Stimulated activated CD8-positive, alpha-beta memory T cell treated with anti-CD3 and anti-CD28 coated beads, Interleukin-4, amount 100 ng/mL, for 1 hour (primary cell): Measurements from ENCODE around the gene AGPAT1.

Experiments used
- DNase-seq, 2 donors: peaks; one replicate each; pipeline ENCODE4 v3.0.0-alpha.2; 2020; ENCODE audit warnings: low read depth in 2 of 2, low spot score in 1 of 2

The AGPAT1 gene

DNA sequence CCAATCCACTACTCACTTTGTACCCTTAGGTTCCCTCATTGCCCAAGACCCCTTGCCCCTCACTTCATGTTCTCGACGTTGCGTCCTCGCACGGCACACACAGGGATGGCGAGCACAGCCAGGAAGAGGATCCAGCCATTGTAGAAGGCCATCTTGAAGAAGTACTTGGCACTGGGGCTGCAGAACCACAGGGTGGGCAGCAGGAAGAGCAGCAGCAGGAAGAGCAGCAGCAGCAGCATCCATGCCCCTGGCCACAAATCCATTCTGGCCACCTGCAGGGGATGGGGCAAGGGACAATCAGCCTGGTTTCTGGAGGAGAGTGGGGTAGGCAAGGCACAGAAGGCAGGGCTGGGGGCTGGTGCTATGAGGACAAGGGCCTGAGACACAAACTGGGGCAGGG is 4.7 kb downstream of the AGPAT1 start:
- DNase-seq = no peak

DNA sequence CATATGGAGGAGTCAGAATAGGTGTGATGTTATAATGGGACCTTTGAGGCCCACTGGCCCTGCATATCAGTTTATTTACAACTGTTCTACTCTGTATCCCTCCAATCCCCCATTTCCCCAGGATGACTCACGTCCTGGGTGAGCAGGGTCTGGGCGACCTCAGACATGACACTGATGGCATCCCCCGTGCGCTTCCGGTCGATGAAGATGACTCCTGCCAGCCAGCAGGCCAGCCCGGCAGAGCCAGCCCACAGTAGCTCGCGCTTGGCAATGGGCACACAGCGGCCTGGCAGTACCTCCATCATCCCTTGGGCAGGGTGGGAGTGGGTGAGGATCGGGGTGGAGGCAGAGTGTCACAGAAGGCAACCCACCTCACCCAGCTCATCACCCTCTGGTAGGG is 5.6 kb downstream of the AGPAT1 start:
- no peak for DNase-seq

DNA sequence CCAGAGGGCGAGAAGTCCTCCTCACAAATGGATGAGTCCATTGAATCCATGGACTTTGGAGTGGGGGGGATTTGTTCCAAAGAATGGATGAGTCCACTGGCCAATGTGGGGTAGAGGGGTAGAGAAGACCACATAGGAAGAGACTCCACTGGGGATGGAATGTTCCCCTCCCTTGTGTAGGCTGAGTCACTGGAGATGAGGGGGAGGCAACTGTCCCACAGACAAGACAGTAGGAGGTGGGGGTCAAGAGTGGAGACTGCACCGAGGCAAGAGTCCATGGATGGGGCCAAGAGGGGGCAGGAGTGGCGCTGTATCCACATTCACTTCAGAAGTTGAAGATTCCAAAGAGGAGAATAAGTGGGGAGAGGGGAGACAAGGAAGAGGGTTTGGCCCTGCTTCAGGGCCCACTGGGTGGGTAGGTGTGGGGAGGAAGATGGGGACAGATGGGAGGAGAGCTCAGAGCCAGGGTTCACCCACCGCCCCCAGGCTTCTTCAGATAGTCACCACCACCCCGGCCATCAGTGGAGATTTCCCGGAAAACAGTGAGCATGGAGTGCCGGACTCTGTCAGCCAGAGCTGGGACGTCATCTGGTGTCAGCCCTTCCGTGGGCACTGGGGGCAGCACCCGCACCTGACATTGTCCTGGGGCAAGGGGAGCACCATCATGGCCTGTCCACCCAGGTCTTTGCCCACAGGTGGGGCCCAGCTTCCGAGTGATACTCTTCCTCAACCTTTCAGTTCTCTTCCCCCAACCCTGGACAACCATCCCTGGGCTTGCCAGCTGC is 6.9 kb downstream of the AGPAT1 start:
- no peak for DNase-seq

DNA sequence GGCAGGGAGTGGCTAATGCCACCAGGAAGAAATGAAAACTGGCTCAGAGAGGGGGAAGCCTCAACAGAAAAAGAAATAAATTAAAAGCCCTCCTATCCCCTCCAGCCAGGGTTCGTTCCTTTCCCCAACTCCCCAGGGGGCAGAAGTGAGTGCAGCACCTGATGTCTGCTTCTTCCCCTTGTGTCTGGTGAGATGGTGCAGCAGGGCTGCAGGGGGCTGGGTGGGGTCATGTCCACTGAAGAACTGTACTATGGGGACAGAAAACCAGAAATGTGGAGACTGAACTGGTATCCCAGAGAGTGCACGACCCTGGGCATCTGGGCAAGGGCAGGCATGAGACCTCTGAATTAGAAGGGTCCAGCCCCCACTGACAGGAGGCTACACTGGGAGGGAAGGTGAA is 7.5 kb downstream of the AGPAT1 start:
- DNase-seq = no peak

GRCh38 chr6:32167761-32168262 is 8.1 kb downstream of the AGPAT1 start:
- DNase-seq = no peak

- DNase-seq = no peak
These were observed 8.6 kb downstream of the AGPAT1 start for GRCh38 chr6:32167154-32167760.

DNA sequence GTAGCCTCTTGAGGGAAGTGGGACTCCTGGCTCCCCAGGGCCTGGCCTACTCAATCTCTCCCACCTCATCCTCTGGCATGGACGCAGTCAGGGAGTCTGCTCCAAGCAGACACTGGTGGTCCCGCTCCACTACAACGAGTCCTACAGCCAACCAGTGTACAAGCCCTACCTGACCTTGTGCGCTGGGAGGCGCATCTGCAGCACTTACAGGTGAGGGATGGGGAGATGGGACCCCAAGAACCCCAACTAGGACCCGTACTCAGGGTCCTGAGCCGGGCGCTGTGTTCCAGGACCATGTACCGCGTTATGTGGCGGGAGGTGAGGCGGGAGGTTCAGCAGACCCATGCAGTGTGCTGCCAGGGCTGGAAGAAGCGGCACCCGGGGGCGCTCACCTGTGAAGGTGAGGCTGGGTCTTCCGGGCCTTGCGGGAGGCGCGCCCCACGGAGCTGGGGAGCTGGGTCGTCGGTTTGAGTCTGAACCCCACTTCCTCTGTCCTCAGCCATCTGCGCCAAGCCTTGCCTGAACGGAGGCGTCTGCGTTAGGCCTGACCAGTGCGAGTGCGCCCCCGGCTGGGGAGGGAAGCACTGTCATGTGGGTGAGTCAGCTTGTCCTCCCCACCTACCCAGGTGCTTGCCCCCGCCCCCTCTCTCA is 9.3 kb downstream of the AGPAT1 start:
- no peak for DNase-seq

GRCh38 chr6:32164295-32164694 is 11.6 kb downstream of the AGPAT1 start, which contains the start of gene EGFL8:
Gene EGFL8, plus strand, starts transcription at chr6:32164595. Its CDS starts 1,571 bp downstream, at chr6:32166166.
- DNase-seq = no peak

- DNase-seq = no peak
These were observed 12.2 kb downstream of the AGPAT1 start for GRCh38 chr6:32163559-32164258.

DNA sequence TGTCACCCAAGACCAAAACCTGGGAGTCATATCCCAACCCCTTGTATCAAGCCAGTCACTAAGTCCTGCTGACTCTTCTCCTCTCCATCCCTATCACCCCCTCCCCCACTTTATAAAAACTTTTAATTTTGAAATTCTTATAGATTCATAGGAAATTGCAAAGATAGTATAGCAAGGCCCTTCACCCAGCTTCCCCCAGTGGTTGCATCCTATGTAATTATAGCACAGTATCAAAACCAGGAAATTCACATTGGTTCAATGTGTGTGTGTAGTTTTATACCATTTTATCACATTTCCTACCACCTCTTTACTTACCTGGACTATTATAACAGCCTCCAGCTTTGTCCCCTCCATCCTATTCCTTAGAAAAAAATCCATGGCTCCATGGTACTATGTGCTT is 17.8 kb downstream of the AGPAT1 start:
- no peak for DNase-seq

GRCh38 chr6:32156891-32157290 is 19.0 kb downstream of the AGPAT1 start:
- DNase-seq = no peak

GRCh38 chr6:32154514-32155161 is 21.2 kb downstream of the AGPAT1 start:
- peak in 1 of 2 donors; percentile 48 for DNase-seq

DNA sequence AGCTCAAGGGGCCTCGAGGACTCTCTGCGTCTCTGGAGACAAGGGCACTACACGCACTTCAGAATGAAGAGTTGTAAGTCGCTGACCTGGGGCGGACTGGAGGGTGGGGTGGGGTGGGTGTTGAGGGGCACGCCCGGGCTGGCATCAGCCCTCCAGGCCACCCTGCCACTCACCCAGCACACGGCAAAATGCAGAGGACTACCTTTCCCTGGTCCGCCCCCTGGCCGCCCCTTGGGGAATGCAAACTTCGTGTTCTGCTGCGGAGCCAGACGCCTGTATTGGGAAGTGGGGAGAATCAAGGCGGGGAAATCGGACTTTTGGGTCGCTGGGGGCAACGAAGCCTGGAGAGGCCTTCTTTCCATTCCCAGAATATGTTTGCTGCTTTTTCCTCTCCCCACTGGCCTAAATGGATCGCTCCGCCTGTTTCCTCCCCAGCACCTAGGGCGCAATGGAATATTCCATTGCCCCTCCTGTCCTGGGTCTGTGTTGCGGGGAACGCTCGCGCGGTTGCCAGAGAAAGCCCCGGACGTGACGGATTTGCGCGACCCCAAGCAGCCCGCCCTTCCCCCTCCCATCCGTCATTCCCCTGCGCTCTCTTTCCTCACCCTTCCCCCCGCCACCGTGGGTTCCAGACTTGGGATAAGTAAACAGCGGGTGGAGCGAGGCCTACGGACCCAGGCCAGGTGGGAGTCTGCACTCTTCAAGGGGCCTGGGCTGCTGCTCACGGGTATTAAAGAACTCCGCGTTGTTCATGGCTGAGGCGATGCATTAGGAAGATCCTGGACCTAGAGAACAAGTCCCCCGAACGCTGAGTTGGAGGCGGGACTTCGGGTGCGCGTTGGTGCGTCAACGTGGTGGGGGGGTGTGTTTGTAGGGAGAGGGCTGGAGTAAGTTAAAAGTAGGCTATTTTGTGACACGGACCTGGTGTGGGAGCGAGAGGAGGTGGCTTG is 22.0 kb downstream of the AGPAT1 start, which contains the start of gene PPT2:
Gene PPT2 (plus strand): TSS at position 578 of the 950 bp plus-strand sequence. CDS start 454 bp downstream, outside the sequence.
- DNase-seq = peak; percentile 39 to 69

GRCh38 chr6:32152769-32153563 is 22.9 kb downstream of the AGPAT1 start:
- DNase-seq = no peak

GRCh38 chr6:32151863-32152768 is 23.8 kb downstream of the AGPAT1 start, which contains the start of gene PRRT1:
Gene PRRT1, minus strand, starts transcription at chr6:32151939. Its CDS starts 112 bp downstream, at chr6:32151827.
- no peak for DNase-seq

GRCh38 chr6:32151181-32151862 is 24.6 kb downstream of the AGPAT1 start:
- no peak for DNase-seq
